KMS-11 (cell line): ENCODE data around the gene ERP27.

Experiments
- H2AFZ ChIP-seq: fragments of 200-600 bp; sonication (generic); 2 replicates; pipeline ENCODE4 v1.6.1; 2016; ENCODE audit warnings: antibody characterized with exemption, mixed run types, low read depth
- H3K27ac ChIP-seq: fragments of 200-600 bp; sonication (generic); 2 replicates; pipeline ENCODE4 v1.6.1; 2016; ENCODE audit warnings: mild to moderate bottlenecking, mixed run types
- H3K27me3 ChIP-seq: fragments of 200-600 bp; sonication (generic); 2 replicates; pipeline ENCODE4 v1.6.1; 2017; ENCODE audit warnings: mild to moderate bottlenecking, low read depth, mixed run types, moderate library complexity; ENCODE audit not compliant: insufficient read depth
- H3K36me3 ChIP-seq: fragments of 200-600 bp; sonication (generic); 2 replicates; pipeline ENCODE4 v1.6.1; 2017; ENCODE audit warnings: mild to moderate bottlenecking, mixed run types; ENCODE audit not compliant: insufficient read depth
- H3K4me1 ChIP-seq: fragments of 200-600 bp; sonication (generic); 2 replicates; pipeline ENCODE4 v1.6.1; 2016; ENCODE audit warnings: mild to moderate bottlenecking, low read depth, mixed run types; ENCODE audit not compliant: poor library complexity, severe bottlenecking
- H3K4me2 ChIP-seq: fragments of 200-600 bp; sonication (generic); 2 replicates; pipeline ENCODE4 v1.7.0; 2016; ENCODE audit warnings: mild to moderate bottlenecking, mixed run types
- H3K4me3 ChIP-seq: fragments of 200-600 bp; sonication (generic); IDR thresholded peaks from 2 replicates; pipeline ENCODE4 v1.6.1; 2017; ENCODE audit warnings: low read depth, low read length, mixed read lengths; ENCODE audit not compliant: insufficient read depth
- H3K79me2 ChIP-seq: fragments of 200-600 bp; sonication (generic); 2 replicates; pipeline ENCODE4 v1.6.1; 2016; ENCODE audit warnings: low read depth, mixed run types; ENCODE audit not compliant: insufficient read depth
- H3K9ac ChIP-seq: fragments of 200-600 bp; sonication (generic); 2 replicates; pipeline ENCODE4 v1.6.1; 2016; ENCODE audit warnings: mild to moderate bottlenecking, mixed run types
- H4K20me1 ChIP-seq: fragments of 200-600 bp; sonication (generic); 2 replicates; pipeline ENCODE4 v1.6.1; 2016; ENCODE audit warnings: mild to moderate bottlenecking, mixed run types; ENCODE audit not compliant: insufficient read depth
- CTCF ChIP-seq: fragments of 200-600 bp; sonication (generic); conservative IDR thresholded peaks from 2 replicates; pipeline ENCODE4 v1.6.1; 2017; ENCODE audit warnings: low read depth, mild to moderate bottlenecking, antibody characterized with exemption, low read length, moderate library complexity, mixed read lengths

The ERP27 gene

GRCh38 chr12:14950421-14950820, 12.1 kb upstream of the ERP27 start:
- Histone ChIP-seq H3K4me3 (no peak overlapping the region), H3K27ac (no peak overlapping the region), H3K4me2 (no peak overlapping the region), H4K20me1 (no peaks in the 10 kb centered on the region), H3K27me3 (no peaks in the 10 kb centered on the region), H3K9ac (no peak overlapping the region), H3K4me1 (peaks cover 20% of the 10 kb centered on the region), H3K79me2 (no peaks in the 10 kb centered on the region), H2AFZ (no peak overlapping the region), H3K36me3 (no peaks in the 10 kb centered on the region)
- TF ChIP-seq CTCF, result no peak

GRCh38 chr12:14949631-14950030, 11.3 kb upstream of the ERP27 start:
- no peak overlapping the region for H3K4me2 ChIP-seq
- H3K4me1 ChIP-seq, result peaks cover 20% of the 10 kb centered on the region
- no peaks in the 10 kb centered on the region for H3K27me3 ChIP-seq
- no peaks in the 10 kb centered on the region for H4K20me1 ChIP-seq
- no peak for TF ChIP-seq CTCF
- H3K9ac ChIP-seq, result no peak overlapping the region
- H3K4me3 ChIP-seq, result no peak overlapping the region
- no peaks in the 10 kb centered on the region for H3K36me3 ChIP-seq
- H3K27ac ChIP-seq, result no peak overlapping the region
- H3K79me2 ChIP-seq, result no peaks in the 10 kb centered on the region
- no peak overlapping the region for H2AFZ ChIP-seq

GRCh38 chr12:14948672-14949071, 10.3 kb upstream of the ERP27 start:
- Histone ChIP-seq H3K79me2 (no peaks in the 10 kb centered on the region), H3K4me2 (peak overlapping the region; percentile 52), H4K20me1 (no peaks in the 10 kb centered on the region), H3K27ac (peak overlapping the region; percentile 49; the same call in 1 of the 2 replicates), H3K9ac (peak overlapping the region; percentile 19; the same call in 1 of the 2 replicates), H3K27me3 (no peaks in the 10 kb centered on the region), H3K4me1 (peaks cover 20% of the 10 kb centered on the region), H3K4me3 (no peak overlapping the region), H2AFZ (peak overlapping the region; percentile 83), H3K36me3 (no peaks in the 10 kb centered on the region)
- no peak for TF ChIP-seq CTCF

- Histone ChIP-seq H2AFZ (no peak overlapping the region), H3K4me3 (no peak overlapping the region), H3K27me3 (no peaks in the 10 kb centered on the region), H3K36me3 (no peaks in the 10 kb centered on the region), H3K4me2 (no peak overlapping the region), H4K20me1 (no peaks in the 10 kb centered on the region), H3K4me1 (peaks cover 20% of the 10 kb centered on the region), H3K79me2 (no peaks in the 10 kb centered on the region), H3K27ac (no peak overlapping the region), H3K9ac (no peak overlapping the region)
- TF ChIP-seq CTCF, result no peak
These were observed 8.5 kb upstream of the ERP27 start for GRCh38 chr12:14946861-14947260.

- no peak overlapping the region for H3K9ac ChIP-seq
- no peak for TF ChIP-seq CTCF
- H2AFZ ChIP-seq, result no peak overlapping the region
- peaks cover 20% of the 10 kb centered on the region for H3K4me1 ChIP-seq
- H3K27me3 ChIP-seq, result no peaks in the 10 kb centered on the region
- no peak overlapping the region for H3K4me2 ChIP-seq
- H3K4me3 ChIP-seq, result no peak overlapping the region
- no peaks in the 10 kb centered on the region for H4K20me1 ChIP-seq
- no peaks in the 10 kb centered on the region for H3K79me2 ChIP-seq
- no peak overlapping the region for H3K27ac ChIP-seq
- no peaks in the 10 kb centered on the region for H3K36me3 ChIP-seq
These were observed 7.8 kb upstream of the ERP27 start for GRCh38 chr12:14946162-14946561.
